RWPE1 (cell line): Measurements from ENCODE around the gene ITK.

Experiments
- CTCF ChIA-PET: fragments of 350-600 bp; sonication (Branson Sonifier 250); formaldehyde crosslinking; extraction: SDS; loops from one replicate; lab custom pipeline; 2021; lab: Yijun Ruan, JAX
- POLR2A ChIA-PET: fragments of 400-600 bp; formaldehyde crosslinking; extraction: SDS; loops from one replicate; lab custom pipeline; 2020; ENCODE audit warnings: antibody characterized with exemption; ENCODE audit not compliant: low non-redundant PET; lab: Yijun Ruan, JAX
- DNase-seq: peaks from one replicate; pipeline ENCODE4 v3.0.0; 2012; ENCODE audit warnings: low spot score
- H3K27ac ChIP-seq: fragments of 450-650 bp; 2 replicates; pipeline ENCODE4 v1.5.1; 2017
- TF ChIP-seq, protein P1 (sequence below): fragments of 450-650 bp; conservative IDR thresholded peaks from 2 replicates; pipeline ENCODE4 v1.5.1; 2017; ENCODE audit warnings: low read depth, mild to moderate bottlenecking

ITK gene

DNA sequence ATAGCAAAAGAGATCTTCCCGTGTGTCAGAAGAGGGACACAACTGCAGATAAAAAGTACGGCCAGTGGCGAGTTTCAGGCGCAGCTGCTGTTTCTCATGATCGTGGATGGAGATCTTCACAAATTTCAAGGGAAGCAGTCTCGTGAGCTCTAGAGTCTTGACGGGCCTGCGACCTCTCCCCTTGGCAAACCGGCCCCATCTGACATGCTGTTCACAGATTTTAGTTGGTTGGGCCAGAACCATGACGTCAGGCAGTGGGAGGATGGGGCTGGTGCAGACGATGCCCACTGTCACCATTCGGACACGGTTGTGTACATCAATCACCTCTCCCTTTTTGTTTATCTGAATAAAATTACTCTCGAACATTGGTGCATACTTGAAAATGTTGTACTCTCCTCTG, 15.0 kb upstream of the ITK start:
- TF ChIP-seq, protein P1, sequence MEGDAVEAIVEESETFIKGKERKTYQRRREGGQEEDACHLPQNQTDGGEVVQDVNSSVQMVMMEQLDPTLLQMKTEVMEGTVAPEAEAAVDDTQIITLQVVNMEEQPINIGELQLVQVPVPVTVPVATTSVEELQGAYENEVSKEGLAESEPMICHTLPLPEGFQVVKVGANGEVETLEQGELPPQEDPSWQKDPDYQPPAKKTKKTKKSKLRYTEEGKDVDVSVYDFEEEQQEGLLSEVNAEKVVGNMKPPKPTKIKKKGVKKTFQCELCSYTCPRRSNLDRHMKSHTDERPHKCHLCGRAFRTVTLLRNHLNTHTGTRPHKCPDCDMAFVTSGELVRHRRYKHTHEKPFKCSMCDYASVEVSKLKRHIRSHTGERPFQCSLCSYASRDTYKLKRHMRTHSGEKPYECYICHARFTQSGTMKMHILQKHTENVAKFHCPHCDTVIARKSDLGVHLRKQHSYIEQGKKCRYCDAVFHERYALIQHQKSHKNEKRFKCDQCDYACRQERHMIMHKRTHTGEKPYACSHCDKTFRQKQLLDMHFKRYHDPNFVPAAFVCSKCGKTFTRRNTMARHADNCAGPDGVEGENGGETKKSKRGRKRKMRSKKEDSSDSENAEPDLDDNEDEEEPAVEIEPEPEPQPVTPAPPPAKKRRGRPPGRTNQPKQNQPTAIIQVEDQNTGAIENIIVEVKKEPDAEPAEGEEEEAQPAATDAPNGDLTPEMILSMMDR, result no peak
- no peak overlapping the region for H3K27ac ChIP-seq
- CTCF ChIA-PET, result no interaction called here
- no peak for DNase-seq
- POLR2A ChIA-PET, result no interaction called here

DNA sequence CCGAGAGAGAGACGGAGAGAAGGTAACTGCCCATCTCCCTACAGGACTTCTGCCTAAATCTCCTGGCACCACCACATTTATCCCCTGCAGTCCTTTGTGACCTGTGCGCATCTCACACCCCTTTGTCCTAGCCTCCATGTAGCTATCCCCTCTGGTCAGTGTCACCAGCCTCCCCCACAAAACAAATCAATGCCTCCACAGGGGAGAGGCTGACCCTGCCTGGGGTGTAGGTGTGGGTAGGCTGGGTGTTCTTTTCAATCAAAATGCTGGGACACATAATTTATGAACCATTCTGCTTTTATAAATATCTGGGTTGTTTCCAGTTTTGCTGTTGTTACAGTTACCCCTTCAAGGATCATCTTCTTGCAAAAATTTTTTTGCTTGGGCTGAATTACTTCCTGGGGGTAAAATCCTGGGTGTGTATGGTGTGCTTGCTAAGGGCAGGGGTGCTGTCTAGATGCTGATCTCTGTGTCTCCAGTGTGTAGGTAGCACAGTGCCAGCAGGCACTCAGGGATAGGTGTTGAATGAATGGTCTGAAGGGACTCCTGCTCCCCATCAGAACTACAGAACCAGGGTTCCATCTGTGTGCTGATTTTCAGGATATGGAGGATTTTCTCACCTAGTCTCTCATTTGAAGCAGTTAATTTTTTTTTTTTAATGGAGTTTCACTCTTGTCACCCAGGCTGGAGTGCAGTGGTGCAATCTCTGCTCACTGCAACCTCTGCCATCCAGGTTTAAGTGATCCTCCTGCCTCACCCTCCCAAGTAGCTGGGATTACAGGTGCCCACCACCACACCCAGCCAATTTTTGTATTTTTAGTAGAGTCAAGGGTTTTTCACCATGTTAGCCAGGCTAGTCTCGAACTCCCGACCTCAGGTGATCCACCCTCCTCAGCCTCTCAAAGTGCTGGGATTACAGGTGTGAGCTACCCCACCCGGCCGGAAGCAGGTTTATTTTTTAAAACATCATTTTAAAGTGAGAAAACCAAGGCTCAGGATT, 14.1 kb upstream of the ITK start, which contains the start of gene GARIN3:
TSS of gene GARIN3 (minus strand) at position 51 of the 1,000 bp plus-strand sequence. CDS start 96 bp downstream, outside the sequence.
- TF ChIP-seq, protein P1, result no peak
- CTCF ChIA-PET, result no interaction called here
- H3K27ac ChIP-seq, result no peak within 1 kb of the TSS
- DNase-seq, result no peak
- POLR2A ChIA-PET, result no interaction called here

DNA sequence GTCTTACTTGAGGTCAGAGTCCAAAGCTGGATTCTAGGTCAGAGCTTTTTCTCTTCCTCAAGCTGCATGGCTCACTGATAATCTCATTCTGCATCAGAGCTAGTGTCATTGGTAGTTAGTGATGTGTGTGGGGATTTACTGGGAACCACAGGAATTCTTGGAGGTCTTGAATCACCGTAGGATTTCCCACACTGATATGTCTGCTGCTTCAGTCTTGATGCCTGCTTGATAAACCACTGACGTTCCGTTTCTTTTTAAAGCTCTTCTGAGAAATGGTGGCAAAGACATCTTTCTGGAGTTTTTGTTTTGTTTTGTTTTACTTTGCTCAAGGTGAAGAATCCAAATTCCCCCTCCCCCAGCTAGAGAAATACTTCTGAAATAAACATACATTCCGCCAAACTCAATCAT, 13.4 kb upstream of the ITK start:
- no peak overlapping the region for H3K27ac ChIP-seq
- CTCF ChIA-PET, result interaction anchor here (0.7 kb wide), 1 partner anchor 86 kb away, joined by 4 read pairs; no protein-coding TSS in a partner anchor

DNA sequence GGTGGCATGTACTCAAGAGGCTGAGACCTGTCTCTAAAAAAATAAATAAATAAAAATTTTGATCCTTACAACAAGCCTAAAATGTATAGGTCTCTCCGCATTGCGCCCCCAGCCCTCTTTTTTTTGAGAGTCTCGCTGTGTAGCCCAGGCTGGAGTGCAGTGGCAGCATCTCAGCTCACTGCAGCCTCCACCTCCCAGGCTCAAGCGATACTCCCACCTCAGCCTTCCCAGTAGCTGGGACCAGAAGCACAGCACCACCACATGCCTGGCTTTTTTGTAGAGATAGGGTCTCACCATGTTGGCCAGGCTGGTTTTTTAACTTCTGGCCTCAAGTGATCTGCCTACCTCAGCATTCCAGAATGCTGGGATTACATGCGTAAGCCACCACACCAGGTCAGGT, 12.4 kb upstream of the ITK start:
- H3K27ac ChIP-seq, result no peak overlapping the region
- DNase-seq, result no peak
- ChIA-PET CTCF (no interaction called here), POLR2A (no interaction called here)
- TF ChIP-seq, protein P1, result no peak

More for the DNA sequence above, 13.4 kb upstream of the ITK start:
- TF ChIP-seq, protein P1, result no peak
- POLR2A ChIA-PET, result no interaction called here
- DNase-seq, result no peak

DNA sequence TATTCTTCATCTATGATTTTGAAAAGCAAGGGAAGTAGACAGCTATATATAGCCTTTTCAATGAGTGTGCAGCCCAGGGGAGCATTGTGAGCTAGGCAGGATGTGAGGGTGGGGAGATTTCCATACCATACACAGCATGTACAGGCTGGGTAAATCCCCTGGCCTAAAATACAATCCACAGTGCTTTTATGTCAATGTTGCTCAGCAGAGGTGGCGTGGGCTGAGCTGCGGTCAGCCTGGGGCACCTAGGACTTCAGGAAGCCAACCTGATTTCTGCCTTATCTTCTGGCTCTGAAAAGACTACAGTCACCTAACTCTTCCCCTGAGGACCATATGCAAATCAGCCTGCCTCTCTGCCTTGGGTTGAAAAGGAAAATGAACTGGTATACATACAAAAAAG, 8.2 kb upstream of the ITK start:
- POLR2A ChIA-PET, result no interaction called here
- no peak overlapping the region for H3K27ac ChIP-seq
- CTCF ChIA-PET, result no interaction called here
- TF ChIP-seq, protein P1, result no peak
- DNase-seq, result no peak

DNA sequence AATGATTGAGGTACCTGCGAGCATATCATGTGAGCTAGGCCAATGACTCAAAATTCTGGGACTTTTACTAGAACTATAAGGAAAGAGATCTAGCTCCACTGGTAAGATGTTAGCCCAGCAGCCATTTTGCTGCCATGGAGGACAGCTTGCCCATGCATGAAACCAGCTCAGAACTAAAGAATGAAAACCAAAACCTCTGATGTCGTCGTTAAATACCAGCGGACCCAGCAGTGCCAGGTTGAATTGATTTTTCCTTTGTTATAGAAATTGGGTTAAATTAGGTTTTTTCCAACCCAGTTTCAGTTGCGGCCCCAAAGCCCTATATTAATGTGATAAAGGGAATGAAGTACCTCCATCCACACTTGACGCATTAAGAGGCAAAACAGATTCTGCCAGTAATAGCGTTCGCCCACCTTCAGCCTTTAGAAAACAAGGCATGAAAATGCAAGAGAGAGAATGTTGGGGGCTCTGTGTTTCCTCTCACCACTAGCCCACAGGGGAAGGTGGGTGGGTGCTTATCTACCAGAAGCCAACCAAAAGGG, 5.5 kb upstream of the ITK start:
- ChIA-PET CTCF (no interaction called here), POLR2A (no interaction called here)
- TF ChIP-seq, protein P1, result no peak
- DNase-seq, result no peak
- H3K27ac ChIP-seq, result no peak overlapping the region
